Astrocyte of the hippocampus (primary cell): ENCODE results near the gene PAX7.

Source experiments
- DNase-seq: peaks from one replicate; pipeline ENCODE4 v3.0.0; 2011; ENCODE audit warnings: low read depth, low spot score

PAX7 gene

DNA sequence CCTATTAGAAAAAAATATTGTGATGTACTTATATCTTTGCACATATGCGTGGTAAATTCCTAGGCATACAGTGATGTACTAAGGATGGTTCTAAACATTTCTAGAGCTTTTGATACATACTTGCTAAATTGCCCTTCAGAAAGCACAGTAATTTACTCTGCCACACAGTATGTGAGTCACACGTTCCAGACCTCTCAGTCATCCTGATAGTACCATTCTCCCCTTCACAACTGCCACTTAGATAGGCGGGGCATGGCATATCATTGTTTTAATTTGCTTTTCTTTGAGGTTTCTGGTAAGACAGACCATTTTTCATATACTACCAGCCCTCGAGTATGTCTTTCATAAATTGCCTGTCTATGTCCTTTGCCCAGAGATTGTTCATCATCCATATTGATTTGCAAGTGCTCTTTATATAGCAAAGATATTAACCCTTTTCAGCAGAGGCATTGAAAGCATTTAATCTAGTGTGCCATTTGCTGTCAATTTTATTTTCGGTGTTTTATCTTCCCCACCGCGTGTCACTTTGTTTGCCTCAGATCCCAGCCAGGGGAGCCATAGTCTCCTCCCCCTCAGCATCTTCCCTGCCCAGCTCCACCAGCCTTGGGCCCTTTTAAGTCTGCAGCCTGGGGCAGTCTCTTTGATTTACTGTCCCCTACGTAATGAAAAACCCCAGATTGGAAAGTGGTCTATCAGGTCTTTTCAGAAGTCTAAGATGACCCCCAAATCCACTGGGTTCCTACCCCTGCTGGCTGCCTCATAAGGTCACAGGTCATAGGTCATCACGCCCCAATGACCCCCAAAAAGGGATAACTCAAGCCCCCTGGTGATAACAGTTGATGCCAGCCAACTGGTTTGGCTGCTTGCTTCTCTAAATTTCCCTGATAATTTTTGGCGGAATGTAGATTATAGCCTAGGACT lies 11.8 kb upstream of the PAX7 start:
- peak; percentile 55 for DNase-seq

DNA sequence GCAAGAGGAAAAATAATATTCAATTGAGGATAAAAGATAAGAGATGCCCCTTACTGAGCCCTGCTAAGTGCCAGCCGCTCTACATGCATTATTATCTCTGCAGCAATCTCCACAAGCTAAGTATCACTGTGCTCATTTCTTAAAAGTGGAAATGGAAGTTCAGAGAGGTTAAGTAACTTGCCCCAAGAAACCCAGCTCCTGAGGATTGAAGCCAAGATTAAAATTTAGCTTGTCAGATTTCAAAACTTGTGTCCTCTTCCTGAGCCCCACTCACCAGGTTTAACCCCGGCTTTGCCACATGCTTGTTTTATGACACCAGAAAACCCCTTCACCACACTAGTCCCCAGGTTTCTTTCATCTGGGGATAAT lies 11.2 kb upstream of the PAX7 start:
- no peak for DNase-seq

DNA sequence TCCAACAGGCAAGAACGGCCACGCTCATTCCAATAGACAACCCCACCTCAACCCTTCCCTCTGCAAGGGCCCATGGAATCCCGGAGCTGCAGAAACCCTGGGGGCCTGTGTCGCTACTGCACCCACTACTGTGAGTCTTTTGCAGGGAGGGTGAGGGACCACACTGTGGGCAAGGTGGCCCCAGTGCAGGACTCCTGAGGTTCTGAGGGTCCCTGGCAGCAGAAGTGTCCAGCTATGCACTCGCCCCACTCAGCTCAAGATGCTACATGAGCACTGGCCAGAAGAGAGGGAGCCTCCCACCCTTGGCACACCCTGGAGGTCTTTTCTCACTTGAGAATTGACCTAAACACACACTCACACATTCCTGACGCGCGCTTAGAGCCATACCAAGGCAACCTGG lies 2.1 kb upstream of the PAX7 start:
- DNase-seq = no peak

DNA sequence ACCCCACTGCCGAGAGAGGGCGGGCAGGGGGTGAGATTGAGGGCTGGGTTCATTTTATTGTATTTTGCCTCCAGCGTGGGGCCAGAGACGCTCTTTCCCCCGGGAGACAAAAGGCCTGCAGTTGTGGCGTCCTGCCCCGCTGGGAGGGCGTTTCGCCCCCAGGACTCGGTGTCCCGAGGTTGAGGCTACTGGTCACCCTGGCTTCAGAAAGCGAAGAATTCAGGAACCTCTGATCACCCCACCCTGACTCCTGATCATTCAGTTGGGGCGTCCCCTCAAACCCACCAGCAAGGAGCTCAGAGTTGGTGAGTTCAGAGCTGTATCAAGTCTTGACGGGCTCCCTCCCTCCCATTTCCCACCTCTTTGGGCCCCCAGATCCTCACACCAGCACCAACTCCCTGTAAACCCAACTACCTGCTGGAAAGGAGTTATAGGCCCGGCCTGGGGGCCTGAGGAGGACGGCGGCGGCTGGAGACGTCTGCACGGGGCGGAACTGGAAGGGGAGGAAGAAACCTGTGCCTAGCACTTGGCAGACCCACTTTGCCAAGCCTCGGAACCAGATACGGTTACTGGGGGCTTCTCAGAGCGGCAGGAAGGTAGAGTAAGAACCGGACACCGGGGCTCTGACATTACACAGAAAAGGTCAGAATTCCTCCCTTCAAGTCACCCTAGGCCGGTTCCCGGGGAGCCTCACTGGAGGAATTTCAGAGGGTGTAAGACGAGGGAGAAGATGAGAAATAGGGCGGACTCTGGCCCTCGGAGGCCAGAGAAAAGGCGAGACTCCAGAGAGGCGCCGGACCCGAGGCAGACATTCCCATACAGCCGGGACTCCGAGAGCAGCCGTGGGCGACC lies 761 bp upstream of the PAX7 start:
- DNase-seq = no peak

DNA sequence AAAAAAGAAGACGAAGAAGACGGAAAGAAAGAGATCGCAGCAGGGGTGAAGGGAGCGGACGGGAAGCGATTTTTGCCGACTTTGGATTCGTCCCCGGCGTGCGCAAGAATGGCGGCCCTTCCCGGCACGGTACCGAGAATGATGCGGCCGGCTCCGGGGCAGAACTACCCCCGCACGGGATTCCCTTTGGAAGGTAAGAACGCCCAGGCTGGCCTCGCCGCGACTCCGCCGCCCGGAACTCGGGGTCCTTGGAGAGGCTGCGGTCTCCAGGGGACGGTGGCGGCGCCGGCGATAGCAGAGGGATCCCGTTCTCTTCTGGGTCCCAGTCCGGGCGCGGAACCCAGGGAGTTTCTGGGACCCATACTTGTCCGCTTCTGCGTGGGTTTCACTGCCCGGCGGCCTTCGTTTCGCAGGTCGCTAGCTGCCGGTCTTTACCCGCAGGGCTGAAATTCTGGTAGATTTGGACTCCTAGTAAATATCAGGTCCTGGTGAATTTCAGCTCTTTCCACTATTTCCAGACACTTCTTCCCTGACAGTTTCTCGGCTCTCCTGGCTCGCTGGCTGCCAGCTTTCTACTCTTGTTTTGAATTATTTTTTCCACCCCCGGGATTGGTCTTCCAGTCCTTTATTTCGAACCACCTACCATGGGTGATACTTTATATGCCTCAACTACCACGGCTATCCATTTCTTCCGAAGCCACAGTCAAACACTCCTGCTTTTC lies 1.0 kb downstream of the PAX7 start:
- DNase-seq = no peak

DNA sequence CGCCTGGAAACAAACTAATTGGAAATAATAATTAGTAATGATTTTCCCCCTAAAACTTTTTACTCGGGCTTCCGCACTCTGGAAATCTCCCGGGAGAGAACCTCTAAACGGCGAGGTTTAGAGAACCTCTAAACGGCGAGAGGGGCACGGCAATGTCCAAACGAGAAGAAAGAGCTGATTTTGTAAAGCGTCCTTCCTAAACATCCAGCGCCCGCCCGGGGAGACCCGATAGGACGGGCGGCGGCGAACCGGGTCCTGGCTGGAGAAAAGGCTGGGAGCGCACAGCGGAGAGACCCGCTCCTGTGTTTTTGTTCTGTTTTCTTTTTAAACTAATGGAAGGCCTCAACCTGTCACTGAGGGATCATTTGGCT lies 1.6 kb downstream of the PAX7 start:
- no peak for DNase-seq

DNA sequence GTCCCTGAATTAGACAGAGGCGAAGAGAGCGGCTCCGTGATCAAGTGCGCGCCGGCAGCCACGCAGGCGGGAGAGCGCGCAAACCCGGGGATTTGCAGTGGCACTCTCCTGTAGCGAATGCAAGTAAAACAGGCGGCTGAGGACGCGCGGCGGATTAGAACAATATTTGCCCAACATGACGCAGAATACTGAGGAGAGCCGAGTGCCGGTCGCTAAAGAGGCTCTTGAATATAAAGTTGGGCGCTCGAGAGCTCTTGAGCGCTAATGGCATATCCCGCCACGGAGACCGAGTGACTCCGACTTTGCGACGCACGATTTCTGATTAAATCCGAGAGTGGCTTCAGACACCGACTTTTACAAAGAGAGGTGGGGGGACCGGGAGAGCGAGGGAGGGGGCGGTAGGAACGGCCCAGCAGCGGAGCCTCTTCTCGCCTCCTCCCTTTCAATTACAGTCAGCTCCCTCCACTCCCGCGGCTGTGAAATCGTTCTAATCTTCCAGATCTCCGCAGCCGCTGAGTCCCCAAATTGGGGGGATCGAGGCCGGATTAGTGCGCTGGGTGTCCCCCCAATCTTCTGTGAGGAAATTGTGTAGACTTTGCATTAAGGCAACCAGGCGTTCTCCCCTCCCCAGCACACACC lies 2.3 kb downstream of the PAX7 start:
- peak; percentile 20 for DNase-seq

DNA sequence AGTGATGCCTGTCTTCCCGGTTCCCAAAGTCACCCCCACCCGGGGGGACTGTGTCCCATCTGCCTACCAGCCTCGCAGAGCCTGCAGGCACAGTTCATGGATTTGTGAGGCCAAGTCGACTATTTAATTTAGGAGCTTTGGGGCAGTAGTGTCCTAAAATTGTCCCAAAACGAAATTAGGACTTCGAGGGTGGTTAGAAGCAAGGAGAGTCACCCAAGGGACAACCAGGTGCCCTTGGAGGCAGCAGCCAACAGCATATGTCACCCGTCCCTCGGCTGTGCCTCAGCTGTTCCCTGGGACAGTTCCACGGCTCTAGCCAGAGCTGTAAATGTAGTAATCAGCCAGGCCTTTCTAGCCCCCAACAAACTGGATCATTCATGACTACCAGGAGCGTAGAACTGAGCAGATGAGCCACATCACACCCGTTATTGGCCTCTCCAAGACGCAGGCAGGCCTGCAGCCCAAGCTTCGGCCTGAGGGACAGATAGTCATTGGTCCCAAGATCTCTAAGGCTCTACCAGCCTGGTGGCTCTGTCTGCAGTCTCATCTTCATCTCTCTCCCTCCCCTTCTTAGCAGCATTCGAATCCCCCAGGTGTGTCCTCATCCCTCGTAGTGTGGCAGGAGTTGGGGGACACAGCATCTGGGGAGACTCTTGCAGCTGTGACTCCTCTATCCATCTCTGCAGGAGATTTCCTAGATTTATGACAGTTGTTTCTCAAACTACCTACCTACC lies 2.9 kb downstream of the PAX7 start:
- DNase-seq = no peak

DNA sequence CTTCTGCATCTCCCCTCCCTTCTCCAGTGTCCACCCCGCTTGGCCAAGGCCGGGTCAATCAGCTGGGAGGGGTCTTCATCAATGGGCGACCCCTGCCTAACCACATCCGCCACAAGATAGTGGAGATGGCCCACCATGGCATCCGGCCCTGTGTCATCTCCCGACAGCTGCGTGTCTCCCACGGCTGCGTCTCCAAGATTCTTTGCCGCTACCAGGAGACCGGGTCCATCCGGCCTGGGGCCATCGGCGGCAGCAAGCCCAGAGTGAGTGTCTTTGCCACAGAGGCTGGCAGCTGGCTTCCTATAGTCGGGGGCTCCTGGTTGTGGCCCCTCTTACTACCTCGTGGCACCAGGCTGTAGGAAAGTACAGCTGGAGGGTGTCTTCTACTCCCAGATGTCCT lies 3.6 kb downstream of the PAX7 start:
- DNase-seq = no peak

DNA sequence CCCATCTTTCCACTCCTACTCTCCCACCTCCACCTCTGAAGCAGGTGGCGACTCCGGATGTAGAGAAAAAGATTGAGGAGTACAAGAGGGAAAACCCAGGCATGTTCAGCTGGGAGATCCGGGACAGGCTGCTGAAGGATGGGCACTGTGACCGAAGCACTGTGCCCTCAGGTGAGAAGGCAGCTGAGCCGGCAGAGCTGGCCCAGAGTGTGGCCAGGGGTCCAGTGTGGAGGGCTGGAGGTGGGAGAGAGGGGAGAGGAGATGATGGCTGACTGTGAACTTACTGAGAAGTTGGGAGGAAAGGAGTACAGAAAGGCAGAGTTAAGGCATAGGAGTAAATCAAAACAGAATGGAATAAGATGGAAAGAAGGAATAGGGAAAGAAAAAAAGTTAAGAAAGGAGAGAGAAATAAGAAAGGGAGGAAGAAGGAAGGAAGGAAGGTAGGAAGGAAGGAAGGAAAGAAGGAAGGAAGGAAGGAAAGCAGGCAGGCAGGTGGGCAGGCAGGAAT lies 4.5 kb downstream of the PAX7 start:
- DNase-seq = no peak

DNA sequence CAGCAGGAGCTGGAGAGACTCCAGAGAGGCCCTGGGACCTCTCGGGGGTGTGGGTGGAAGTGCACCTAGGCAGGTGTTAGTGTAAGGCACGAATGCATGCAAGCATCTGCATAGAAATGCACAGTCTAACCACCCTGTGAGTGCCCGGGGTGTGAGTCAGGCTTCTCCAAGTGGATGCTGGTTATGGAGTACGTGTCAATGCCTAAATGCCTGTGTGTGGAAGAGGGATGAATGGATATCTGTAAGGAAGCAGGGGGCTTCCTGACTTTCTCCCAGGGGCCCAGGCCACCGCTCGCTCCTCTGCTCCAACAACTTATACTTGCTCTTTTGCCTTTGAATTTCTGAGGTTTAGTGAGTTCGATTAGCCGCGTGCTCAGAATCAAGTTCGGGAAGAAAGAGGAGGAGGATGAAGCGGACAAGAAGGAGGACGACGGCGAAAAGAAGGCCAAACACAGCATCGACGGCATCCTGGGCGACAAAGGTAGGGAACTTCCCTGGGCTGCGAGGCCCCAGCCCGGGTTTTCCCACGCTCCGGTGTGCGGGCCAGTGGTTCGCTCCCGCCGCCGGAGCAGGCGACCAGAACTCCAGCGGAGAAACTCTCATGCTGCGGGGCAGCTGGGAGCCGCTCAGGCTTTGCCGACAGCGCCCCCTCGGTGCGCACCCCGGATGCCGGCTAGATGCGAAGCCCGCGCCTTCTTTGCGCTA lies 5.4 kb downstream of the PAX7 start:
- peak; percentile 43 for DNase-seq

DNA sequence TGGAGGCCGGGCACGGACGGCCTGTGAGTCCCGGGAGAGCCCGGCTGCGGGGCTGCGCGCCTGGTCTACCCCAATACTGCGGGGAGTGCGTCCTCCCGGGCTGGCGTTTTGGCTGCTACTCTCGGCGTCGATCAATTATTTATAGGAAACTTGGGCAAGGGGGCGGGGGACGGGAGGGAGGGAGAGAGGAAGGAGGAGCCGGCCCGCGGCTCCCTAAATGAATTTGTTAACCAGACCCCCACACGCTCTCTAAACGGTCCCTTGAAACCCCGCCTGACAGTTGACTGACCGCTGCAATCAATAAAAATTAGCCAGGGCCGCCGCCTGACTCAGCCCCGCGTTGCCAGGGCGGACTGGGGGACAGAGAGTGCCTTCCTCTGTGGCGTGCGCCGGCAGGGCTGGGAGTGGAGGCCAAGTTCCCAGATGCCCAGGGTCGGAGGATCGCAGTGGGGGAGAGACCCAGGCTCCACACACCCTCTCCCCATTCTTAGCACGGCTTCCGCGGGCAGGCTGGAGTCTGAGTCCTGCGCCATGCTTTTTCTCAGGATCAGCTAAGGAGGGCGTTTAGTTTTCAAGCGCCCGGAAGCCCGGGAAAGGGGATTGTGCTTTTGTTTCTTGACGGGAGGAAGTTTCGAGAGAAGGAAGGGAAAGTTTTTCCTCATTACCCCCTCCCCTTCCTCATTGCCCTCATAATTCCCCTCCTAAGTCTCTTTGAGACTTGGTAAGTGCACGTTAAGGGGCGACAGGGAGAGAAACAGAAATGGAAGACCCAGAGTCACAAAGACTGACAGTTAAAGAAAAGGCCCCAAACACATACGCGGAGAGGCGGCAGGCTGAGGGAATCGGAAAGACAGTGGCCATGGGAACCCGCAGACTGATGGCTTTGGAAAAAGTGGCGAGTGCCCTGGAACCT lies 6.2 kb downstream of the PAX7 start:
- no peak for DNase-seq

DNA sequence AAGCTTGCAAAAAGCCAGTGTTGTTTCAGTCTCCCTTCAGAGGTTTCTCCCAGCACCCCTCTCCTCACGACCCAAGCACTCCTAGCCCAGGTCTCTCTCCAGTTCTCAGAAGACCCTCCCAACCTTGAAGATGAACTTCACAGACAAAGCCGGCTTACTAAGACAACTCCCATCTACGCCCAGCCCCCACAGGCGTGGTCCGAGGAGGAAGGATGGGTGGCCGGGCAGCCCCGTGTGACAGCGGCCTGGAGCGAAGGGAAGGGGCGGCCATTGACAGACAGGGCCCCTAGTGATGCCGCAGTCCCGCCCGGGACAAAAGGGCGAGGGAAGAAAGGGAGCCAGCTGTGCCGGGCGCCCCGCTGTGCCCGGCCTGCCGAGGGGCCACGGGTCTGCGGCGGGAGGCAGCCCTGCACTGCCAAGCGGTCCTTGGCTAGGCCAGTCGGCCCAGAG lies 6.9 kb downstream of the PAX7 start:
- DNase-seq = no peak

DNA sequence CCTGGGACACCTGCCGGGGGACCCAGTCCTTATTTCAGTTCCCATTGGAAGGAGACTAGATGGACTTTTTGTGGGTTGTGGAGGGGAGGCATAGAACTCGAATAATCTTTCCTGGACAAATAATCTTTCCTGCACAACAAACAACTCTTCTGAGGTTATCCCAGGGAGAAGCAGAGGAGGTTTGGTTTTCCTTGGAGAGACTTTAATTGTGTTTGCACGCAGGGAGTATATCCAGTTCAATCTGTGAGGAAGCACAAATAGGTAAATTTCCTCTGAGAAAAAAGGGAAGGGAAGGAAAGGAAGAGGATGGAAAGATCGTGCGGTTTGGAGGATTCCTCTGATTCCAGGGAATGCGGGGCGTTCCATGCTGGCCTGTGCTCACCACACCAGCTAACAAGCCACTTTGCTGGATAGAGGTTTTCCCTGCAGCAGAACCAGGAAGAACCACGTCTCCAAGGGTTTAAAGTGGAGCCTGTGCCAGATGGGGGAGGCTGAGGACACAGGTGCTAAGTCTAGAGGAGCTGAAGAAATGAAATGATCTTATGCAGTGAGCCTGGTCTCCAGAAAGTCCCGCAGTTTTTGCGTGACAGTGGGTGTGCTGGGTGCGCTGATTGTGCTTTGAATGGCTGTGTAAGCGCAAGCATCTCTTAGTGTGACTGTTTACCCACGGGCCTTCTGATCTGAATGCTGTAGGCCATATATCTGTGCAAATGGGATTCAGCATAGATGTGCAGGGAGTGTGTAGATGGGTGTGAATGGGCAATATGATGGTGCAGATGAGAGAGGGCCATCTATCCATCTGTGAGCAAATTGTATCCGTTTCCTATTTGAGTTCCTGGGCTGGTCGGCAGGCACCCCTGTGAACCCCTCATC lies 7.6 kb downstream of the PAX7 start:
- no peak for DNase-seq

DNA sequence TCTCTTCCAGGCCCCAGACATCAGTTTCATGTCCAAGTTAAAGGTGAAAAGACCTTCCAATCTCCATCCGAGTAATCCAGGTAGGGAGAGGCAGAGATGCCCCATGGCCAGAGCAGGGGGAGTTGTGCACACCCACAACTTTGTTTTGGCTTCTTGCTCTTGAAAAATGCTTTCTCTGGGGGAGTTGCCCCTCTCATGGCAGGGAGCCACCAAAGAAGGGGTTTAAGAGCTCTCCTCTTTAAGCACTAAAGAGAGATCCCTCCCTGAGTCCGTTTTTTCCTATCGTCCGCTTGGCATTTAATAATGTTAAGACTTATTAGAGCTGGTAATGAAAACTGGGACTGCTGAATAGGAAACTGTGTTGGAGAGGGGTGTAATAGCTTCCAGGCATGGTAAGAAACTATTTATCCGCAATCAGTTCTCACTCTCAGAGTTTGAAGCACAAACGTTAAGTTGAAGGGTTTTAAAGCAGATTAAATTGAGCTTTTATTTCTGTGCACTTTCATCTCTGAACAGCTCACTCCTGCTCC lies 8.3 kb downstream of the PAX7 start:
- DNase-seq = no peak

DNA sequence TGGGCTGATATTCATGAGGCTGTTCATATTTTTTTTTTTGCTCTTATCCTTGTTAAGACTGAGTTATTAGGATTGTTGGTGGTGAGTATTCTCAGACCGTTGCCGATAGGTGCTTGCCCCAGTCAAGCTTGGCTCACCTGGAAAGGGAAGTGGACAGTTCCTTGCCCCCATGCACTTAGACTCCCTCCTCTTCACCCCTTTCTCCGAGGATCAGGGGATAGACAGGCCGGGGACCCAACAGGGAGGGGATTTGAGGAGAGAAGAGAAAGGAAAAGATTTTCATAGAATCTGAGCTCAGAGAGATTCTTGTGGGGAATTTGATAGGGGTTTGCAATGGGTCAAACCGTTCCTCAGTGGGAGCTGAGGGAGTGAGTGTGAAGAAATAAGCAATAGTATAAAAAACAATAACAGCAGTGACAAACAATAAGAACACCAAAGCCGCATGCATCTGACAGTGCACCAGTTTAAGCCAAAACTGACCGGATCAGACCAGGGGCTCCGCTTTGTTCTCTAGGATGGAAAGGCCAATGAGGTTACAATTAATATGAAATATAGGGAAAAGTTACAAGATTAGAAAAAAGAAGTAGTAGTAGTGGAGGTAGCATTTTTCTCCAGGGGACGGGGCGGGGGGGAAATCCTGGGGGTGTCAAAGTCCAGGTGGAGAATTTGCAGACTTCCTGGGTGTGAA lies 8.9 kb downstream of the PAX7 start:
- no peak for DNase-seq
